GM12878 (cell line): Measurements from ENCODE around the gene DENND1A.

Experiments used
- BRCA1 ChIP-seq: IDR thresholded peaks from 2 replicates; pipeline ENCODE4 v1.6.1; 2011; ENCODE audit warnings: low read depth, low read length, improper control_type of control experiment
- CBX3 ChIP-seq: fragments of 200-600 bp; sonication (generic); IDR thresholded peaks from 2 replicates; pipeline ENCODE4 v1.6.1; 2016; ENCODE audit warnings: low read depth, borderline replicate concordance
- CTCF ChIP-seq, 3 experiments: IDR thresholded peaks in 2 of 3; conservative IDR thresholded peaks in 1 of 3; 2 replicates each; pipeline ENCODE4 v1.5.1; 2011; ENCODE audit warnings: low read depth in 3 of 3, low read length in 3 of 3, mild to moderate bottlenecking in 3 of 3, control low read depth in 2 of 3, moderate library complexity in 2 of 3, inconsistent platforms in 1 of 3, mixed read lengths in 1 of 3; ENCODE audit not compliant: control insufficient read depth in 2 of 3, insufficient read depth in 1 of 3; ENCODE audit errors: extremely low read depth in 1 of 3
- E2F8 ChIP-seq: fragments of 450-650 bp; IDR thresholded peaks from 2 replicates; pipeline ENCODE4 v1.6.1; 2018; ENCODE audit warnings: mild to moderate bottlenecking, low read depth, moderate library complexity; ENCODE audit not compliant: partially characterized antibody
- EED ChIP-seq: sonication (generic); IDR thresholded peaks from 2 replicates; pipeline ENCODE4 v1.6.1; 2016; ENCODE audit warnings: antibody characterized with exemption, low read depth
- FOS ChIP-seq: IDR thresholded peaks from 3 replicates; pipeline ENCODE4 v1.6.1; 2011; ENCODE audit warnings: borderline replicate concordance; ENCODE audit not compliant: insufficient read length; ENCODE audit errors: extremely low read depth
- HDAC2 ChIP-seq: fragments of 200-600 bp; sonication (generic); IDR thresholded peaks from 2 replicates; pipeline ENCODE4 v1.6.1; 2017
- MEF2A ChIP-seq: IDR thresholded peaks from 2 replicates; pipeline ENCODE4 v1.6.1; 2011; ENCODE audit warnings: low read depth, mild to moderate bottlenecking, low read length, moderate library complexity; ENCODE audit not compliant: insufficient read depth
- POLR2AphosphoS5 ChIP-seq: IDR thresholded peaks from 2 replicates; pipeline ENCODE4 v1.6.1; 2011; ENCODE audit warnings: mild to moderate bottlenecking, low read length, inconsistent platforms
- POU2F2 ChIP-seq: IDR thresholded peaks from 3 replicates; pipeline ENCODE4 v1.6.1; 2011; ENCODE audit warnings: low read depth, mild to moderate bottlenecking, low read length, borderline replicate concordance
- RAD21 ChIP-seq: IDR thresholded peaks from 2 replicates; pipeline ENCODE4 v1.6.1; 2011; ENCODE audit warnings: mild to moderate bottlenecking, low read depth, low read length, moderate library complexity; ENCODE audit not compliant: insufficient read depth
- REST ChIP-seq: IDR thresholded peaks from 2 replicates; pipeline ENCODE4 v1.6.1; 2012; ENCODE audit warnings: mild to moderate bottlenecking, low read depth, low read length
- RFX5 ChIP-seq: IDR thresholded peaks from 2 replicates; pipeline ENCODE4 v1.6.1; 2011; ENCODE audit warnings: low read depth, low read length, improper control_type of control experiment
- USF2 ChIP-seq: IDR thresholded peaks from 2 replicates; pipeline ENCODE4 v1.6.1; 2011; ENCODE audit warnings: low read depth, low read length, improper control_type of control experiment, borderline replicate concordance

GRCh38 chr9:123590499-123590898 is 339.4 kb downstream of the DENND1A start:
- TF ChIP-seq POU2F2: no peak
- TF ChIP-seq REST: no peak
- TF ChIP-seq MEF2A: no peak
- no peak for TF ChIP-seq CTCF (IDR thresholded peaks at IDR 0.05 in 2 of 3, conservative IDR thresholded peaks at IDR 0.05 in 1 of 3; ENCODE audit: control insufficient read depth in 2 of 3, extremely low read depth in 1 of 3, insufficient read depth in 1 of 3, low read depth in 3 of 3, low read length in 3 of 3)
- no peak for TF ChIP-seq USF2
- no peak for TF ChIP-seq BRCA1
- no peak for TF ChIP-seq EED
- TF ChIP-seq E2F8: no peak
- TF ChIP-seq POLR2AphosphoS5: no peak
- TF ChIP-seq HDAC2: no peak
- no peak for TF ChIP-seq RFX5
- no peak for TF ChIP-seq FOS
- TF ChIP-seq CBX3: no peak
- TF ChIP-seq RAD21: no peak
